HT-29 (cell line): Measurements from ENCODE around the gene MPP3. TPM values are rescaled to one million over a fixed set of nuclear protein-coding genes. Genes with fewer than 3 reads are reported as not detected.

ENCODE experiments used
- DNase-seq: peaks from one replicate; pipeline ENCODE4 v3.0.0-alpha.2; 2015; ENCODE audit warnings: low spot score
- total RNA-seq: library from RNA; depleted of rRNA; stranded (reverse); fragments of >200 nt; shearing (Covaris generic); gene quantifications from 2 replicates; pipeline ENCODE4 v1.2.3, GENCODE V29; 2014

Gene MPP3
- total RNA-seq, 1 experiment from 2014 or later, result 13.9 TPM

GRCh38 chr17:43832168-43832975 lies 574 bp downstream of the MPP3 start:
- peak; percentile 33 for DNase-seq

GRCh38 chr17:43831633-43832032 lies 1.3 kb downstream of the MPP3 start:
- no peak for DNase-seq

- no peak for DNase-seq
Measured at GRCh38 chr17:43830510-43831140, 2.3 kb downstream of the MPP3 start.

GRCh38 chr17:43829738-43830137 lies 3.2 kb downstream of the MPP3 start:
- no peak for DNase-seq

GRCh38 chr17:43827596-43827995 lies 5.3 kb downstream of the MPP3 start:
- no peak for DNase-seq

- DNase-seq, result no peak
Measured at GRCh38 chr17:43826206-43826605, 6.7 kb downstream of the MPP3 start.

GRCh38 chr17:43825567-43825966 lies 7.4 kb downstream of the MPP3 start:
- no peak for DNase-seq

- no peak for DNase-seq
Measured at GRCh38 chr17:43823350-43824084, 9.4 kb downstream of the MPP3 start.

- DNase-seq, result no peak
Measured at GRCh38 chr17:43822570-43823190, 10.3 kb downstream of the MPP3 start.

GRCh38 chr17:43820759-43821158 lies 12.2 kb downstream of the MPP3 start:
- DNase-seq, result no peak

GRCh38 chr17:43818966-43819365 lies 14.0 kb downstream of the MPP3 start:
- DNase-seq, result no peak

- DNase-seq, result no peak
Measured at GRCh38 chr17:43817826-43818225, 15.1 kb downstream of the MPP3 start.

- no peak for DNase-seq
Measured at GRCh38 chr17:43816336-43817320, 16.3 kb downstream of the MPP3 start.

- no peak for DNase-seq
Measured at GRCh38 chr17:43814714-43815113, 18.2 kb downstream of the MPP3 start.

- DNase-seq, result no peak
Measured at GRCh38 chr17:43814026-43814425, 18.9 kb downstream of the MPP3 start.

- DNase-seq, result no peak
Measured at GRCh38 chr17:43813386-43813785, 19.6 kb downstream of the MPP3 start.

GRCh38 chr17:43812396-43813265 lies 20.3 kb downstream of the MPP3 start:
- no peak for DNase-seq

- no peak for DNase-seq
Measured at GRCh38 chr17:43810823-43811222, 22.1 kb downstream of the MPP3 start.

- DNase-seq, result no peak
Measured at GRCh38 chr17:43810226-43810715, 22.7 kb downstream of the MPP3 start.

- DNase-seq, result no peak
Measured at GRCh38 chr17:43809121-43809520, 23.8 kb downstream of the MPP3 start.
